ENCODE data around the gene DAZL.

The DAZL gene

DNA sequence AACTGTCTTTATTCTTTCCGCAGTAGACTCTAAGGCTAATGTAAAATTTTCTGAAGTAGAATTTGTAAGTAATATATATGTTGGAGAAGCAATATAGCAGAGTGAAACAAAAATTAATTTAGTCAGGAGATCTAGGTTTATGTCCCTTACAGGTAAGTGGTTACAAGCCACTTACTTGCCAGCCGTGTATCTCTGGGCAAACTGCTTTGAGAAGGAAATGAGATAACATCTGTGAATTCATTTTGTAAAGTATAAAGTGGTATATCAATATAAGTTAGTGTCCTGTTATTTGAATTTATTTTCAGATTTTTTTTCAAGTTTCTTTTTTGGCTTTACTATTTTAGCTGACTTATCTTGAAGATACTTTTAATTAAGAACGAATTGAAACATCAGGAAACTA lies 5.5 kb downstream of the DAZL start:
- H3K9me3 ChIP-seq (ENCODE audit: control insufficient read depth, low read length) = no peaks in the 10 kb centered on the region
- no peak for DNase-seq
- H3K4me3 ChIP-seq (ENCODE audit: insufficient read depth, low read depth, low read length, poor library complexity, severe bottlenecking) = no peak overlapping the region

DNA sequence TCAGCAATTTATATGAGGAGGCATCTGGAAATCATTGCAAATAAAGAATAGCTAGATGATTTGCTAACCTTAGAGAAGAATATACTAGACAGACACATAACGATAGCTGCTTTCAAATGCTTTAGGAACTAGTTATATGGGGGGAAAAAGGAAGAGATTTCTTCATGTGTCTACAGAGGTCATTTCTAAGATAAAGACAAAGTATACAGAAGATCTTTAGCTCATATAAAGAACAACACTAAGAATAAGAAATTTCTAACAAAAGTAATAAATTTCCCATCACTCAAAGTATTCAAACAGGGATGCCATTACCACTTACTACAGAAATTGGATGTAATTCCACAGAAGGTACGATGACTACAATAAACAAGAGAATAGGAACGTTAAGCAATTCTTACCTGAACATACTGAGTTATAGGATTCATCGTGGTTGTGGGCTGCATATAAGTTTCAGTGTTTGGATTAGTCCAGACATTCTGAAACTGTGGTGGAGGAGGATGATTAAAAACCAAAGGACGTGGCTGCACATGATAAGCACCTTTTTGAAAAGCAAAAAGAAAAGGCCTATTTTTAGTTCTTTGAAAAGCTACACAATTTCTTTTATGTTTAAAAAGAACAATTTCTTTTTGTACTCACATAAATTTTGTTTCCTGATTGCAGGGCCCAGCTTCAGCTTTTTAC lies 8.7 kb downstream of the DAZL start:
- no peak for DNase-seq
- H3K4me1 ChIP-seq (ENCODE audit: control insufficient read depth, insufficient read depth, low read length, poor library complexity, severe bottlenecking) = no peaks in the 10 kb centered on the region
- H3K27me3 ChIP-seq (replicated peaks; ENCODE audit: control insufficient read depth, insufficient read depth, low read length, poor library complexity, severe bottlenecking) = no peaks in the 10 kb centered on the region
- no peaks in the 10 kb centered on the region for H3K9me3 ChIP-seq (ENCODE audit: control insufficient read depth, low read length)
- no peaks in the 10 kb centered on the region for H3K36me3 ChIP-seq (ENCODE audit: control insufficient read depth, insufficient read depth, low read length)
- H3K4me3 ChIP-seq (ENCODE audit: insufficient read depth, low read depth, low read length, poor library complexity, severe bottlenecking) = no peak overlapping the region
- no peak overlapping the region for H3K27ac ChIP-seq (ENCODE audit: insufficient read depth, low read length, poor library complexity, severe bottlenecking)

More for the DNA sequence above, 5.5 kb downstream of the DAZL start:
- Histone ChIP-seq H3K27ac (ENCODE audit: insufficient read depth, low read length, poor library complexity, severe bottlenecking) (no peak overlapping the region), H3K27me3 (replicated peaks; ENCODE audit: control insufficient read depth, insufficient read depth, low read length, poor library complexity, severe bottlenecking) (no peaks in the 10 kb centered on the region), H3K4me1 (ENCODE audit: control insufficient read depth, insufficient read depth, low read length, poor library complexity, severe bottlenecking) (no peaks in the 10 kb centered on the region), H3K36me3 (ENCODE audit: control insufficient read depth, insufficient read depth, low read length) (no peaks in the 10 kb centered on the region)

DNA sequence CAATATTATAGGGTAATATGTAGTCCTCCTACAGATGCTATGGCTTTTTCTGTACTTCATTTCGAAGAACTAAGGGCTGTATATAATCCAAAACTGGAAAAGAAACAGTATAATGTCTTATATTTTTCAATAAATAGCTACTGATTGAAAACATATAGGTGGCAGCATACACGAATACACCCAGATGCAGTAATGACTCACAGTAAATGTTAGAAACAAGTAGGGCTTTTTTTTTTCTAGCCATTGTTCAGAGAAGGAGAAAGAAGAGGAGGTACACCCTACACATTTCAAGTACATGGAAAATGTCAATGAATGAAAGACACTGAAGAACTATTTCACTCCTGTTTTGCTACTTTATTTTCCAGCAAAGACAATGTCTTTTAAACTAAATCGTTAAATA lies 9.4 kb downstream of the DAZL start:
- no peaks in the 10 kb centered on the region for H3K9me3 ChIP-seq (ENCODE audit: control insufficient read depth, low read length)
- no peaks in the 10 kb centered on the region for H3K27me3 ChIP-seq (replicated peaks; ENCODE audit: control insufficient read depth, insufficient read depth, low read length, poor library complexity, severe bottlenecking)
- no peaks in the 10 kb centered on the region for H3K36me3 ChIP-seq (ENCODE audit: control insufficient read depth, insufficient read depth, low read length)
- DNase-seq = no peak
- H3K4me3 ChIP-seq (ENCODE audit: insufficient read depth, low read depth, low read length, poor library complexity, severe bottlenecking) = no peak overlapping the region
- H3K4me1 ChIP-seq (ENCODE audit: control insufficient read depth, insufficient read depth, low read length, poor library complexity, severe bottlenecking) = no peaks in the 10 kb centered on the region
- H3K27ac ChIP-seq (ENCODE audit: insufficient read depth, low read length, poor library complexity, severe bottlenecking) = no peak overlapping the region

DNA sequence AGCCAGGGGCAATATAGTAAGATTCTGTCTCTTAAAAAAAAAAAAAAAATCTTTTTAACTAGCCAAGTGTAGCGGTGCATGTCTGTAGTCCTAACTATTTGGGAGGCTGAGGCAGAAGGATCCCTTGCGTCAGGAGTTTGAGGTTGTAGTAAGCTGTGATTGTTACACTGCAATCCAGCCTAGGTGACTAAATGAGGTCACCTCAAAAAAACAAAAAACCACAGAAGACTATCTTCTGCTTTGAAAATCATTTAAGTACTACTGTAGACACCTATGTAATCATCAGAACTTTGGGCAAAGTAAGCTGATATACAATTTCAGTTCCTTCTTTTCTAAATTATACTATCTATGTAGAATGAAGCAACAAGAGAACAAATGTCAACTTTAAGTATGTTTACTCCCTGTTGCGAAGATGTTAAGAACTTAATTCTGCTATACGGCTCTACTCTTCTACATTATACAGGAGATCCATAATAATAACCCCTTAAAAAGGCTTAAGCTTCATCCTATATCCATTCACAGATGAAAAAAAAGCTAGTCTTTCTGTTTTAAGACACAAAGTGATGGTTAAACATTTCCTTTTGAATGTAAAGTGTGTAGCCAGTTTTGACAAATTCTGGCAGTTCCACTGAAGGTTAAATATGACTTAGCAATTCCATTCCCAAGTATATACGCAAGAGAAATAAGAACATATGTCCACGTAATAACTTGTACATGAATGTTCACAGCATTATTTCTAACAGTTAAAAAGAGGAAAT lies 15.2 kb downstream of the DAZL start:
- no peak overlapping the region for H3K27ac ChIP-seq (ENCODE audit: insufficient read depth, low read length, poor library complexity, severe bottlenecking)
- no peaks in the 10 kb centered on the region for H3K27me3 ChIP-seq (replicated peaks; ENCODE audit: control insufficient read depth, insufficient read depth, low read length, poor library complexity, severe bottlenecking)
- no peak overlapping the region for H3K4me3 ChIP-seq (ENCODE audit: insufficient read depth, low read depth, low read length, poor library complexity, severe bottlenecking)
- no peaks in the 10 kb centered on the region for H3K9me3 ChIP-seq (ENCODE audit: control insufficient read depth, low read length)
- H3K36me3 ChIP-seq (ENCODE audit: control insufficient read depth, insufficient read depth, low read length) = no peaks in the 10 kb centered on the region
- DNase-seq = no peak
- no peaks in the 10 kb centered on the region for H3K4me1 ChIP-seq (ENCODE audit: control insufficient read depth, insufficient read depth, low read length, poor library complexity, severe bottlenecking)

DNA sequence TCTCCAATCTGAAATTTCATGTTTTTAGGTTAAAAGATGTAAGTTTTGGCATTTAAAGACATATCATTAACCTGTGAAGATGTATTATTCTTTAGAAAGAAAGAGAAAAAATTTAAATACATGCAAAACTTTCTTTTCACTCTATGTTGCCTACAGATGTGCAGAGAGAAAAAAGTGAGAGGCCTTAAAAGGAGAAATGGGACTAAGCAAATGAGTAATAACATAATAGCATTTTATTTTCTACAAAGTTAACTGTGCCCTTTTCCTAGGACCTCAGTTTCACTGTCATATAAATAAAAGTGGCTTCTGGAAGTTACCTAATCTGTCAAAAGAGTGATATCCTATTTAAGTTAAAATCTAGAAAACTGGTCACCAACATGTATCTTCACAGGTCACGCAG lies 16.1 kb downstream of the DAZL start:
- H3K36me3 ChIP-seq (ENCODE audit: control insufficient read depth, insufficient read depth, low read length) = no peaks in the 10 kb centered on the region
- H3K27me3 ChIP-seq (replicated peaks; ENCODE audit: control insufficient read depth, insufficient read depth, low read length, poor library complexity, severe bottlenecking) = no peaks in the 10 kb centered on the region

DNA sequence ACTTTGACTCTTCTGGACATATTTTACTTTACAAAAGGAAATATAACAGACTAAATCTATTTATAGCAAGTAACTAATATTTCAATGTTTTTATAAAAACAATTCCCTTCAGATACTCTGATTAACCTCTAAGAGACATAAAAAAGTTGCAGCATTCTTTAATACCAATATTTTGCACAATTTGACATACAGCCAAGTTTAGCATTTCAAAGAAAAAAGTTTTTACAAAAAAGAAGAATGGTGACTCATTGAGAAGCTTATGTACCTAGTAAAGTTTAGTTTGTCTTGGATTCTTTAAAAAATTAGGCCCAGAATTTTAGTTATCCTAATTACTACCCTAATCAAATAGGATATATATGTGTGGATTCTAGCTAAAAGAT lies 17.6 kb downstream of the DAZL start:
- H3K4me1 ChIP-seq (ENCODE audit: control insufficient read depth, insufficient read depth, low read length, poor library complexity, severe bottlenecking) = no peaks in the 10 kb centered on the region
- no peaks in the 10 kb centered on the region for H3K27me3 ChIP-seq (replicated peaks; ENCODE audit: control insufficient read depth, insufficient read depth, low read length, poor library complexity, severe bottlenecking)
- DNase-seq = no peak
- no peaks in the 10 kb centered on the region for H3K36me3 ChIP-seq (ENCODE audit: control insufficient read depth, insufficient read depth, low read length)
- no peak overlapping the region for H3K27ac ChIP-seq (ENCODE audit: insufficient read depth, low read length, poor library complexity, severe bottlenecking)
- no peak overlapping the region for H3K4me3 ChIP-seq (ENCODE audit: insufficient read depth, low read depth, low read length, poor library complexity, severe bottlenecking)
- no peaks in the 10 kb centered on the region for H3K9me3 ChIP-seq (ENCODE audit: control insufficient read depth, low read length)

More for the DNA sequence above, 16.1 kb downstream of the DAZL start:
- no peaks in the 10 kb centered on the region for H3K4me1 ChIP-seq (ENCODE audit: control insufficient read depth, insufficient read depth, low read length, poor library complexity, severe bottlenecking)
- no peaks in the 10 kb centered on the region for H3K9me3 ChIP-seq (ENCODE audit: control insufficient read depth, low read length)
- H3K27ac ChIP-seq (ENCODE audit: insufficient read depth, low read length, poor library complexity, severe bottlenecking) = no peak overlapping the region
- DNase-seq = no peak
- no peak overlapping the region for H3K4me3 ChIP-seq (ENCODE audit: insufficient read depth, low read depth, low read length, poor library complexity, severe bottlenecking)

DNA sequence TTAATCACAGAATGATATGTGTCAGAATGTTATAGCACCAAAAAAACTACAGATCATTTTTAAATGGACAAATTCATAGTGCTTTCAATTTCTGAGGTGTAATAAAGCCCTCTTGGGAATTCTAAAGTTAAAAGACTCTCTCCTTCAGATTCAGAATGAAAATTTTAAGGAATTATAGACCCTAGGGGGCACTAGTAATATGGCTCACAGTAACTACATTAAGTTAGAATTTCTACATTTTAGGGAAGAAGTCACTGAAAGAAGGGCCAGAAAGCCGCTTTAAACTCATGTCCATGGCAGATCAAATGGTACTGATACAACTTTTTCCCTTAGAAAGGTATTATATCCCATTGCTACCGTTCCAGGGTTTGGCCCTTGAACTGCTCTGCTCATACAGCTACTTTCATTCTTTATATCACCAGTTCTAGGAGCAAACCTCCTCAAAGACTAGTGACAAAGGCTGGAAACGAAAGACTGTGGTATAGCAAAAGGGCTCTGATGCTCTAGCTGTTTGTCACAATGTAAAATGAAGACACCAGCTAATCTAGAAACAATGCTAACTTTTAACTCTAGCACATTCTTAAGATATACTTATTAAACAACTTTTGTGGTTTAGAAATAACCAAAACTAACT lies 18.1 kb downstream of the DAZL start:
- Histone ChIP-seq H3K27me3 (replicated peaks; ENCODE audit: control insufficient read depth, insufficient read depth, low read length, poor library complexity, severe bottlenecking) (no peaks in the 10 kb centered on the region), H3K9me3 (ENCODE audit: control insufficient read depth, low read length) (no peaks in the 10 kb centered on the region), H3K27ac (ENCODE audit: insufficient read depth, low read length, poor library complexity, severe bottlenecking) (no peak overlapping the region), H3K36me3 (ENCODE audit: control insufficient read depth, insufficient read depth, low read length) (no peaks in the 10 kb centered on the region), H3K4me1 (ENCODE audit: control insufficient read depth, insufficient read depth, low read length, poor library complexity, severe bottlenecking) (no peaks in the 10 kb centered on the region), H3K4me3 (ENCODE audit: insufficient read depth, low read depth, low read length, poor library complexity, severe bottlenecking) (no peak overlapping the region)
- no peak for DNase-seq

DNA sequence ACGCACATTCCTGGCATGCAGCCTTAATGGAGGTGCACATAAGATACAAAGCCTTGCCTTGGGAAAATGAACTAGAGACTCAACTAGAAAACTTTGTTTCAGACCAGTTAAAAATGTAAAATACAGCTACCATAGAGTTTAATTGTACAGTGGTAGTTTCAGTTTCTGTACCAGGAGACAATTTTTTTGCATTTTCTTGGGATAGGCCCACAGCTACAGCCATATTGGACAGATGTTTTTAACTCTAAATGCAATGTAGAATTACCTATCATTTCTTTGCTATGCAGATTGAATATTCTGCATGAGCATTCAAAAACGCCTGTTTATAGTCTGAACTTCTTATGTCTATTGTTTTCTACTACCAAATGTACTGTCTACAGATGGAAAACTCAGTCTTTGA lies 20.3 kb downstream of the DAZL start:
- H3K36me3 ChIP-seq (ENCODE audit: control insufficient read depth, insufficient read depth, low read length) = no peaks in the 10 kb centered on the region
- DNase-seq = no peak
- no peak overlapping the region for H3K4me3 ChIP-seq (ENCODE audit: insufficient read depth, low read depth, low read length, poor library complexity, severe bottlenecking)
- H3K27ac ChIP-seq (ENCODE audit: insufficient read depth, low read length, poor library complexity, severe bottlenecking) = no peak overlapping the region
- H3K9me3 ChIP-seq (ENCODE audit: control insufficient read depth, low read length) = no peaks in the 10 kb centered on the region
- H3K27me3 ChIP-seq (replicated peaks; ENCODE audit: control insufficient read depth, insufficient read depth, low read length, poor library complexity, severe bottlenecking) = no peaks in the 10 kb centered on the region
- no peaks in the 10 kb centered on the region for H3K4me1 ChIP-seq (ENCODE audit: control insufficient read depth, insufficient read depth, low read length, poor library complexity, severe bottlenecking)

DNA sequence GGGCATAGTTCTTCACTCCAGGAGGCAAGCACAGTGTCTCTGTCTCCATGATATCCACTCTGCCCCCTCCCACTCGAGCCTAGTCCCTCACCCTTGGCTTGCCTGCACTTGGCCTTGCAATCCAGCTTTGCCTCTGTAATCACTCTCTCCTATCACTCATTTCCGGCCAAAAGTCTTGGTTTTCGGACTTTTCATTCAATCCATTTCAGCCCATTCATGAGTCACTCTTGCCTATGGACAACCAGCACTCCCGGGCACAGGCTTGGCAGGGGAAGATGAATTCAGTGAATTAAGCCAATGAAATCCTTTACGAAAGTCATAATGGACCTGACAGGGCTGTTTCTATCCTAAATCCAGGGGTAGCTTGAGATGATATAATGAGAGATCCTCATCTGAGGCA lies 21.7 kb downstream of the DAZL start:
- Histone ChIP-seq H3K36me3 (ENCODE audit: control insufficient read depth, insufficient read depth, low read length) (no peaks in the 10 kb centered on the region), H3K4me1 (ENCODE audit: control insufficient read depth, insufficient read depth, low read length, poor library complexity, severe bottlenecking) (no peaks in the 10 kb centered on the region), H3K9me3 (ENCODE audit: control insufficient read depth, low read length) (no peaks in the 10 kb centered on the region), H3K27me3 (replicated peaks; ENCODE audit: control insufficient read depth, insufficient read depth, low read length, poor library complexity, severe bottlenecking) (no peaks in the 10 kb centered on the region), H3K4me3 (ENCODE audit: insufficient read depth, low read depth, low read length, poor library complexity, severe bottlenecking) (no peak overlapping the region), H3K27ac (ENCODE audit: insufficient read depth, low read length, poor library complexity, severe bottlenecking) (no peak overlapping the region)
- DNase-seq = no peak

DNA sequence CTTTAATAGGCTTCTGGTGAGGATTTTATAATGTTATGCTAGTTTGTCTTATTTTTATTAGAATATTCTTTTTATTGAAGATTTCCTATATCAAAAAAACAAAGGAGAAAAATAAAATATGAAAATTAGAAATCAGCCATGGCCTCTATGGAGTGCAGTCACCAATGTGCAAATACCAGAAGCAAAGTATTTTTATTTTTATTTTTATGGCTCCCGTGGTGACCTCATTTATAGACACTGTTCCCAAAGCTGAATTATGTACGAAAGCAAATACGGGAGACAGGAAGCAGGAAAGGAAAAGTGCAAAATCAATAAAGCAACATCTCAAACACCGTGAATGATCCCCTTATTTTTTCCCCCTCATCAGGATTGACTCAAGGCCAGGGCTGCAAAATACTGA lies 35.1 kb downstream of the DAZL start:
- no peaks in the 10 kb centered on the region for H3K27me3 ChIP-seq (replicated peaks; ENCODE audit: control insufficient read depth, insufficient read depth, low read length, poor library complexity, severe bottlenecking)
- no peaks in the 10 kb centered on the region for H3K36me3 ChIP-seq (ENCODE audit: control insufficient read depth, insufficient read depth, low read length)
- H3K27ac ChIP-seq (ENCODE audit: insufficient read depth, low read length, poor library complexity, severe bottlenecking) = no peak overlapping the region
- H3K4me1 ChIP-seq (ENCODE audit: control insufficient read depth, insufficient read depth, low read length, poor library complexity, severe bottlenecking) = no peaks in the 10 kb centered on the region
- no peak overlapping the region for H3K4me3 ChIP-seq (ENCODE audit: insufficient read depth, low read depth, low read length, poor library complexity, severe bottlenecking)
- H3K9me3 ChIP-seq (ENCODE audit: control insufficient read depth, low read length) = no peaks in the 10 kb centered on the region
- no peak for DNase-seq

All from effector memory CD4-positive, alpha-beta T cell (primary cell).